SU-DHL-6 (cell line): Measurements from ENCODE around the gene TMEM69.
A peak's percentile ranks its signal among the peaks of the same experiment; 100 is the strongest.

Experiments
- H2AFZ ChIP-seq: fragments of 200-600 bp; sonication (generic); 2 replicates; pipeline ENCODE4 v1.6.1; 2014; ENCODE audit warnings: low read depth, mild to moderate bottlenecking, moderate library complexity, mixed read lengths, antibody characterized with exemption, low read length; ENCODE audit not compliant: severe bottlenecking
- H3F3A ChIP-seq: fragments of 200-600 bp; shearing (Covaris generic); 2 replicates; pipeline ENCODE4 v1.6.0; 2016; ENCODE audit warnings: antibody characterized with exemption, mild to moderate bottlenecking; ENCODE audit not compliant: insufficient read depth
- H3K27ac ChIP-seq: fragments of 200-600 bp; sonication (generic); 2 replicates; pipeline ENCODE4 v1.5.1; 2016; ENCODE audit warnings: low read depth, mild to moderate bottlenecking, low read length, moderate library complexity, mixed read lengths
- H3K27me3 ChIP-seq: fragments of 200-600 bp; sonication (generic), shearing (Covaris generic); 2 replicates; pipeline ENCODE4 v1.6.0; 2014; ENCODE audit warnings: mild to moderate bottlenecking, low read length
- H3K36me3 ChIP-seq: fragments of 200-600 bp; sonication (generic); 2 replicates; pipeline ENCODE4 v1.6.1; 2014; ENCODE audit warnings: mild to moderate bottlenecking, low read length, mixed read lengths
- H3K4me2 ChIP-seq: fragments of 300-600, 200-600 bp; shearing (Covaris generic), sonication (generic); 2 replicates; pipeline ENCODE4 v1.6.0; 2014; ENCODE audit warnings: low read length, low read depth, mild to moderate bottlenecking; ENCODE audit not compliant: poor library complexity, severe bottlenecking
- H3K4me3 ChIP-seq: fragments of 200-600 bp; sonication (generic); 2 replicates; pipeline ENCODE4 v1.5.1; 2014; ENCODE audit warnings: antibody characterized with exemption, low read length, mild to moderate bottlenecking, mixed read lengths; ENCODE audit not compliant: insufficient read depth, poor library complexity, severe bottlenecking
- H3K79me2 ChIP-seq: fragments of 200-600 bp; sonication (generic); 2 replicates; pipeline ENCODE4 v1.6.1; 2014; ENCODE audit warnings: mild to moderate bottlenecking, low read length, moderate library complexity; ENCODE audit not compliant: insufficient read depth
- H3K9ac ChIP-seq: fragments of 200-600 bp; sonication (generic); 2 replicates; pipeline ENCODE4 v1.7.0; 2014; ENCODE audit warnings: mild to moderate bottlenecking, low read length
- H3K9me2 ChIP-seq: fragments of 200-600 bp; sonication (generic); replicated peaks from 2 replicates; pipeline ENCODE4 v1.6.1; 2014; ENCODE audit warnings: low read length; ENCODE audit not compliant: insufficient read depth
- H3K9me3 ChIP-seq: fragments of 200-600 bp; sonication (generic); 2 replicates; pipeline ENCODE4 v1.6.1; 2014; ENCODE audit warnings: low read length, mixed read lengths; ENCODE audit not compliant: insufficient read depth
- H4K20me1 ChIP-seq: fragments of 200-600 bp; sonication (generic); 2 replicates; pipeline ENCODE4 v1.6.1; 2014; ENCODE audit warnings: low read depth, mild to moderate bottlenecking, antibody characterized with exemption, low read length, moderate library complexity, mixed read lengths
- EZH2phosphoT487 ChIP-seq: fragments of 200-600 bp; sonication (generic), shearing (Covaris generic); conservative IDR thresholded peaks from 2 replicates; pipeline ENCODE4 v1.6.1; 2018; ENCODE audit warnings: mild to moderate bottlenecking, antibody characterized with exemption, low read length, moderate library complexity, mixed read lengths
- TF ChIP-seq, protein P1 (sequence below): fragments of 200-600 bp; sonication (generic); IDR thresholded peaks from one replicate; pipeline ENCODE4 v1.5.1; 2017; ENCODE audit warnings: antibody characterized with exemption, mild to moderate bottlenecking, low read length, moderate library complexity; ENCODE audit not compliant: insufficient read depth, poor library complexity, severe bottlenecking

The TMEM69 gene

DNA sequence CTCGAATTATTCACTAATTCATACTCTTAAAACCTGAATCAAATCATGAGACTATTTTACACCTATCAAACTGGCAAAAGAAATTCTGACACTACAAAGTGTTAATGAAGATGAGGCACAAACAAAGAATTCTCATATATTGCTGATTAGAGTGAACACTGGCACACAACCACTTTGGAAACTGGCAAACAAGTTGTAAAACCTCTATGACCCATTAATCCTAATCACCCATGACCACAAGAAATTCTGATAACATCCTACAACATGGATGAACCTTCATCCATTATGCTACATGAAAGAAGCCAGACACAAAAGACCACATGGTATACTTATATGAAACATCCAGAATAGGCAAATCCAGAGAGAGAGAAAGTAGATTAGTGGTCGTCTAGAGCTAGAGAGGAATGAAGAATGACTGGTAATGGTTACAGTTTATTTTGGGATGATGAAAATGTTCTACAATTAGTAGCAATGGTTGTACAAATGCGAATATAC is 10.2 kb upstream of the TMEM69 start:
- peaks cover 99% of the 10 kb centered on the region for H3K79me2 ChIP-seq
- H2AFZ ChIP-seq = no peak overlapping the region
- H3F3A ChIP-seq = peaks cover 25% of the 10 kb centered on the region; the same call in 1 of the 2 replicates
- H4K20me1 ChIP-seq = peaks cover 53% of the 10 kb centered on the region
- no peaks in the 10 kb centered on the region for H3K27me3 ChIP-seq
- no peaks in the 10 kb centered on the region for H3K9me2 ChIP-seq
- TF ChIP-seq, protein P1, sequence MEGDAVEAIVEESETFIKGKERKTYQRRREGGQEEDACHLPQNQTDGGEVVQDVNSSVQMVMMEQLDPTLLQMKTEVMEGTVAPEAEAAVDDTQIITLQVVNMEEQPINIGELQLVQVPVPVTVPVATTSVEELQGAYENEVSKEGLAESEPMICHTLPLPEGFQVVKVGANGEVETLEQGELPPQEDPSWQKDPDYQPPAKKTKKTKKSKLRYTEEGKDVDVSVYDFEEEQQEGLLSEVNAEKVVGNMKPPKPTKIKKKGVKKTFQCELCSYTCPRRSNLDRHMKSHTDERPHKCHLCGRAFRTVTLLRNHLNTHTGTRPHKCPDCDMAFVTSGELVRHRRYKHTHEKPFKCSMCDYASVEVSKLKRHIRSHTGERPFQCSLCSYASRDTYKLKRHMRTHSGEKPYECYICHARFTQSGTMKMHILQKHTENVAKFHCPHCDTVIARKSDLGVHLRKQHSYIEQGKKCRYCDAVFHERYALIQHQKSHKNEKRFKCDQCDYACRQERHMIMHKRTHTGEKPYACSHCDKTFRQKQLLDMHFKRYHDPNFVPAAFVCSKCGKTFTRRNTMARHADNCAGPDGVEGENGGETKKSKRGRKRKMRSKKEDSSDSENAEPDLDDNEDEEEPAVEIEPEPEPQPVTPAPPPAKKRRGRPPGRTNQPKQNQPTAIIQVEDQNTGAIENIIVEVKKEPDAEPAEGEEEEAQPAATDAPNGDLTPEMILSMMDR = no peak
- no peak for TF ChIP-seq EZH2phosphoT487
- H3K4me2 ChIP-seq = no peak overlapping the region
- H3K9ac ChIP-seq = no peak overlapping the region
- no peaks in the 10 kb centered on the region for H3K9me3 ChIP-seq
- H3K4me3 ChIP-seq = no peak overlapping the region
- no peak overlapping the region for H3K27ac ChIP-seq
- H3K36me3 ChIP-seq = no peaks in the 10 kb centered on the region; the same call in 1 of the 2 replicates

DNA sequence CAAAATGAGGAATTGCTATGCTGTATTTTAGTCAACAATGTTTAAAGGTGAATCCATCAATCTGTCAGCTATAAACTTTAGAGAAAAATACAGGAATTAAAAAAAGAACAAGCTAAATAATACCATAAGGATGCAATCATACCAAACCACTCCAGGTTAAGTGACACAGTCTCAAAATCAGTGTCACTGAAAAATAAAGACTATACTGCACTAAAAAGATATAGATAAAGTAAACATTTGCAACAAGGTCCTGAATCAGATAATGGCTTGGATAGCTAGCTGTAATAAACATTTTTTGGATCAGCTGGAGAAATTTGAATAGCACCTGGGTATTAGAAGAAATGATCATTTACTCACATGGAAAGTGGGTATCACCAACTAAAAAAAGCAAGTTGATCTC is 9.5 kb upstream of the TMEM69 start:
- H2AFZ ChIP-seq = no peak overlapping the region
- no peaks in the 10 kb centered on the region for H3K9me2 ChIP-seq
- H3F3A ChIP-seq = peaks cover 26% of the 10 kb centered on the region; the same call in 1 of the 2 replicates
- no peaks in the 10 kb centered on the region for H3K9me3 ChIP-seq
- H4K20me1 ChIP-seq = peaks cover 54% of the 10 kb centered on the region
- TF ChIP-seq, protein P1 = no peak
- no peak for TF ChIP-seq EZH2phosphoT487
- no peak overlapping the region for H3K27ac ChIP-seq
- H3K36me3 ChIP-seq = no peaks in the 10 kb centered on the region; the same call in 1 of the 2 replicates
- H3K4me3 ChIP-seq = no peak overlapping the region
- H3K27me3 ChIP-seq = no peaks in the 10 kb centered on the region
- peak overlapping the region; percentile 5 for H3K4me2 ChIP-seq
- H3K9ac ChIP-seq = no peak overlapping the region
- H3K79me2 ChIP-seq = peaks cover 99% of the 10 kb centered on the region

DNA sequence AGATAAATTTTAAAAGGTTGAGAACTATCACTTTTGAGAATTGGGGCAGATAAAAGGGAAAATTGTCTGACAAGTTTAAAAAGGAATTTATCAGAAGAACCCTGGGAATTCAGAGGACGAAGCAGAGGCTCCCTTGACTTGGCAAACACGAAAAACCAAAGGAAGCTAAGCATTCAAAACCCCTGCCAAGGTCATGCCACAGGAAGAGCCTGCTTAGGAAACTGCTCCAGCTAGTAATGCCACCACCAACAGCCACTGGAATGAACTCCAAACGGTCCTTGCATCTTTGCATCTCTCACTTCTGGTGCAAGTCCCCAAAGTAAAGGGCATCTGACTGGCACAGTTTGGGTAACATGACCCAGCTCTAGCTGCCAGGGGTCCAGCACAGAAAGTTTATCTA is 8.9 kb upstream of the TMEM69 start:
- Histone ChIP-seq H4K20me1 (peaks cover 50% of the 10 kb centered on the region), H3K36me3 (no peaks in the 10 kb centered on the region; the same call in 1 of the 2 replicates)

More for the DNA sequence above, 8.9 kb upstream of the TMEM69 start:
- no peaks in the 10 kb centered on the region for H3K9me3 ChIP-seq
- H2AFZ ChIP-seq = no peak overlapping the region
- no peak overlapping the region for H3K9ac ChIP-seq
- no peaks in the 10 kb centered on the region for H3K27me3 ChIP-seq
- no peak overlapping the region for H3K4me3 ChIP-seq
- peak overlapping the region; percentile 5 for H3K4me2 ChIP-seq
- no peak for TF ChIP-seq EZH2phosphoT487
- TF ChIP-seq, protein P1 = no peak
- H3K79me2 ChIP-seq = peaks cover 99% of the 10 kb centered on the region
- peaks cover 26% of the 10 kb centered on the region; the same call in 1 of the 2 replicates for H3F3A ChIP-seq
- H3K9me2 ChIP-seq = no peaks in the 10 kb centered on the region
- no peak overlapping the region for H3K27ac ChIP-seq
